HEK293T (cell line): Measurements from ENCODE around the gene ZNF311.

ENCODE experiments used
- BHLHE40 ChIP-seq: fragments of 450-650 bp; IDR thresholded peaks from 2 replicates; pipeline ENCODE4 v1.6.1; 2016; ENCODE audit warnings: mild to moderate bottlenecking, moderate library complexity, borderline replicate concordance
- FOXA1 ChIP-seq: fragments of 450-650 bp; IDR thresholded peaks from 2 replicates; pipeline ENCODE4 v1.6.1; 2016; ENCODE audit warnings: mild to moderate bottlenecking
- FOXK2 ChIP-seq: fragments of 450-650 bp; IDR thresholded peaks from 2 replicates; pipeline ENCODE4 v1.6.1; 2016; ENCODE audit warnings: mild to moderate bottlenecking
- FOXM1 ChIP-seq: fragments of 450-650 bp; IDR thresholded peaks from 2 replicates; pipeline ENCODE4 v1.6.1; 2017; ENCODE audit warnings: mild to moderate bottlenecking, borderline replicate concordance
- L3MBTL2 ChIP-seq: fragments of 450-650 bp; conservative IDR thresholded peaks from 2 replicates; pipeline ENCODE4 v1.6.1; 2016; ENCODE audit warnings: mild to moderate bottlenecking
- NFRKB ChIP-seq: fragments of 450-650 bp; IDR thresholded peaks from 2 replicates; pipeline ENCODE4 v1.6.1; 2016; ENCODE audit warnings: mild to moderate bottlenecking, moderate library complexity
- SP1 ChIP-seq: fragments of 450-650 bp; IDR thresholded peaks from 2 replicates; pipeline ENCODE4 v1.6.1; 2017

- no peak for TF ChIP-seq SP1
- TF ChIP-seq FOXA1, result no peak
- no peak for TF ChIP-seq NFRKB
- no peak for TF ChIP-seq FOXM1
- no peak for TF ChIP-seq L3MBTL2
- no peak for TF ChIP-seq BHLHE40
- TF ChIP-seq FOXK2, result no peak
Measured at GRCh38 chr6:29021434-29021833, 16.3 kb upstream of the ZNF311 start.
